ENCODE measurements around the gene BRD2. TPM values are rescaled to one million over a fixed set of nuclear protein-coding genes. Genes with fewer than 3 reads are reported as not detected.

The BRD2 gene
- total RNA-seq, 1 experiment from 2014 or later: 252 TPM

DNA sequence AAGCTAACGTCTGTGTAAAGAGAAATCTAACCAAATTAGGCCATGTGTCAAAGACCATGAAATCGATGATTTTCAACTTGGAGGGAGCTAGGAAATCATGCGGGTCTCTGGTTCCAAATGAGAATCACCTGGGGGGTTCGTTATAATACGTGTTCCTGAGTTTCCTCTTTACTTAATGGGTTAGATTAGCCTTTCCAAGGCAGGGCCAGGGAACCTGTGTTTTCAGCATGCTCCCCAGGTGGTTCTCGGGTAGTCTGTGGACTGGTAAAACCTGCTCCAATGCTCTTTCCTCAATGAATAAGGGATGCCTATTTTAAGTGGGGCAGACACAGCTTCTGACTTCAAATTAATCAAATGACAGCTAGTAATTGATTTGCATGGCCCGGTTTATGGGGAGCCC, 42.0 kb downstream of the BRD2 start:
- H2BK12ac ChIP-seq (ENCODE audit: insufficient read length, low read depth, low read length): no peak overlapping the region
- DNase-seq: no peak
- H2BK5ac ChIP-seq (ENCODE audit: insufficient read length, low read length): no peak overlapping the region
- H4K8ac ChIP-seq (replicated peaks; ENCODE audit: insufficient read length, low read depth, low read length): no peak overlapping the region
- Mint-ChIP-seq H3K4me3 (peak overlapping the region; percentile 6 to 43; a peak in 2 of 5 replicates), H3K36me3 (ENCODE audit: insufficient read depth in 1 of 3, low read depth in 3 of 3) (peaks cover 9 to 18% (median 15%) of the 10 kb centered on the region in 3 experiments; a peak in 6 of 7 replicates), H3K9me3 (no peaks in the 10 kb centered on the region; a peak in 1 of 5 replicates), H3K27ac (no peak overlapping the region; a peak in 1 of 7 replicates), H3K27me3 (ENCODE audit: low read depth) (no peaks in the 10 kb centered on the region; the same call in 1 of the 2 replicates), H3K4me1 (peaks cover 27 to 31% of the 10 kb centered on the region in 2 experiments)
- no peak overlapping the region for H3K9ac ChIP-seq (ENCODE audit: extremely low read depth, insufficient read length, low read length)
- no peak overlapping the region for H2BK15ac ChIP-seq (ENCODE audit: low read depth, low read length)
- H2BK20ac ChIP-seq (ENCODE audit: low read depth, low read length, poor library complexity, severe bottlenecking): peak overlapping the region; percentile 51
- H2AK5ac ChIP-seq (ENCODE audit: insufficient read length, low read length): no peak overlapping the region
- H2AFZ ChIP-seq (ENCODE audit: low read length): no peak overlapping the region
- no peaks in the 10 kb centered on the region for H3K27me3 ChIP-seq (ENCODE audit: insufficient read depth, low read length)
- H3K18ac ChIP-seq (ENCODE audit: insufficient read length, low read depth, low read length): no peak overlapping the region
- H3K23me2 ChIP-seq (ENCODE audit: insufficient read length, low read depth, low read length, poor library complexity, severe bottlenecking): no peaks in the 10 kb centered on the region
- no peaks in the 10 kb centered on the region; the same call in 1 of the 2 replicates for H3K79me2 ChIP-seq (ENCODE audit: insufficient read depth, low read length)
- H2BK120ac ChIP-seq (ENCODE audit: low read depth, low read length, poor library complexity, severe bottlenecking): no peak overlapping the region
- H3K9me3 ChIP-seq (ENCODE audit: control insufficient read depth, low read depth, low read length): no peaks in the 10 kb centered on the region
- no peak overlapping the region for H4K5ac ChIP-seq (ENCODE audit: insufficient read length, low read depth, low read length)
- no peak overlapping the region for H4K91ac ChIP-seq (ENCODE audit: insufficient read length, low read depth, low read length)
- peaks cover 2% of the 10 kb centered on the region for H3K4me1 ChIP-seq (ENCODE audit: insufficient read depth, low read length)
- no peak overlapping the region for H3K4ac ChIP-seq (ENCODE audit: low read depth, low read length)
- TF ChIP-seq, protein P1, sequence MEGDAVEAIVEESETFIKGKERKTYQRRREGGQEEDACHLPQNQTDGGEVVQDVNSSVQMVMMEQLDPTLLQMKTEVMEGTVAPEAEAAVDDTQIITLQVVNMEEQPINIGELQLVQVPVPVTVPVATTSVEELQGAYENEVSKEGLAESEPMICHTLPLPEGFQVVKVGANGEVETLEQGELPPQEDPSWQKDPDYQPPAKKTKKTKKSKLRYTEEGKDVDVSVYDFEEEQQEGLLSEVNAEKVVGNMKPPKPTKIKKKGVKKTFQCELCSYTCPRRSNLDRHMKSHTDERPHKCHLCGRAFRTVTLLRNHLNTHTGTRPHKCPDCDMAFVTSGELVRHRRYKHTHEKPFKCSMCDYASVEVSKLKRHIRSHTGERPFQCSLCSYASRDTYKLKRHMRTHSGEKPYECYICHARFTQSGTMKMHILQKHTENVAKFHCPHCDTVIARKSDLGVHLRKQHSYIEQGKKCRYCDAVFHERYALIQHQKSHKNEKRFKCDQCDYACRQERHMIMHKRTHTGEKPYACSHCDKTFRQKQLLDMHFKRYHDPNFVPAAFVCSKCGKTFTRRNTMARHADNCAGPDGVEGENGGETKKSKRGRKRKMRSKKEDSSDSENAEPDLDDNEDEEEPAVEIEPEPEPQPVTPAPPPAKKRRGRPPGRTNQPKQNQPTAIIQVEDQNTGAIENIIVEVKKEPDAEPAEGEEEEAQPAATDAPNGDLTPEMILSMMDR (conservative IDR thresholded peaks at IDR 0.05): no peak
- no peak overlapping the region for H3K27ac ChIP-seq (ENCODE audit: insufficient read length, low read depth, low read length)
- no CpG with 5 or more reads among the region's 7 CpGs for WGBS (ENCODE audit: extremely low coverage, insufficient read length, low lambda C conversion rate)
- H3K79me1 ChIP-seq (ENCODE audit: insufficient read depth, low read depth, low read length, poor library complexity, severe bottlenecking): no peaks in the 10 kb centered on the region
- H3K14ac ChIP-seq (ENCODE audit: insufficient read depth, low read length): no peak overlapping the region
- H3K56ac ChIP-seq (ENCODE audit: insufficient read length, low read depth, low read length): no peak overlapping the region
- H3T11ph ChIP-seq (ENCODE audit: low read length): no peak overlapping the region
- no peaks in the 10 kb centered on the region for H4K20me1 ChIP-seq (ENCODE audit: control insufficient read depth, insufficient read depth, insufficient read length)
- H3K4me2 ChIP-seq (ENCODE audit: insufficient read depth, insufficient read length, low read length): peak overlapping the region; percentile 70
- H3K23ac ChIP-seq (ENCODE audit: insufficient read length, low read depth, low read length): no peak overlapping the region
